Measurements from ENCODE around the gene PPIL6. TPM values are rescaled to one million over a fixed set of nuclear protein-coding genes. Genes with fewer than 3 reads are reported as not detected.

PPIL6 gene
- polyA plus RNA-seq, 4 donors = 16.6 to 21.7 (median 18.9) TPM

Other genes starting within 250 kb of the PPIL6 start
- 100 to 1,000 TPM; 507 to 667 (median 601) TPM for gene CD164, start 58.2 kb downstream of the PPIL6 start, polyA plus RNA-seq (ENCODE audit: insufficient read length in 4 of 4)
- gene SMPD2, start 96 bp upstream of the PPIL6 start, polyA plus RNA-seq (ENCODE audit: insufficient read length in 4 of 4) = 10 to 100 TPM; 10.1 to 16.0 (median 14.1) TPM
- gene MICAL1, start 15.1 kb upstream of the PPIL6 start, polyA plus RNA-seq (ENCODE audit: insufficient read length in 4 of 4) = 10 to 100 TPM; 20.0 to 31.2 (median 26.7) TPM
- gene ZBTB24, start 42.6 kb upstream of the PPIL6 start, polyA plus RNA-seq (ENCODE audit: insufficient read length in 4 of 4) = 10 to 100 TPM; 14.6 to 17.9 (median 15.6) TPM

All from right renal pelvis (tissue), 4 donors.